Measurements from ENCODE around the gene HIVEP3. TPM values are rescaled to one million over a fixed set of nuclear protein-coding genes. Genes with fewer than 3 reads are reported as not detected.

Gene HIVEP3
- total and polyA plus RNA-seq, 2 experiments from 2014 or later = 0.57 to 5.9 TPM

GRCh38 chr1:41907446-41907845, 11.3 kb downstream of the HIVEP3 start:
- Histone ChIP-seq H3K4me3 (no peak overlapping the region), H3K4me2 (no peak overlapping the region), H4K20me1 (ENCODE audit: insufficient read depth, poor library complexity, severe bottlenecking) (no peaks in the 10 kb centered on the region), H3K27me3 (no peaks in the 10 kb centered on the region), H2AFZ (no peak overlapping the region), H3K27ac (no peak overlapping the region), H3K36me3 (replicated peaks; ENCODE audit: insufficient read depth, low read depth) (no peaks in the 10 kb centered on the region), H3K9me3 (ENCODE audit: low read depth) (no peaks in the 10 kb centered on the region), H3K9me2 (replicated peaks; ENCODE audit: insufficient read depth) (no peaks in the 10 kb centered on the region), H3K79me2 (no peaks in the 10 kb centered on the region), H3K4me1 (ENCODE audit: insufficient read depth) (no peaks in the 10 kb centered on the region)
- WGBS (ENCODE audit: low lambda C conversion rate, missing lambda C conversion rate) = 92% methylated on average over 8 of the region's 8 CpGs
- TF ChIP-seq, protein P1, sequence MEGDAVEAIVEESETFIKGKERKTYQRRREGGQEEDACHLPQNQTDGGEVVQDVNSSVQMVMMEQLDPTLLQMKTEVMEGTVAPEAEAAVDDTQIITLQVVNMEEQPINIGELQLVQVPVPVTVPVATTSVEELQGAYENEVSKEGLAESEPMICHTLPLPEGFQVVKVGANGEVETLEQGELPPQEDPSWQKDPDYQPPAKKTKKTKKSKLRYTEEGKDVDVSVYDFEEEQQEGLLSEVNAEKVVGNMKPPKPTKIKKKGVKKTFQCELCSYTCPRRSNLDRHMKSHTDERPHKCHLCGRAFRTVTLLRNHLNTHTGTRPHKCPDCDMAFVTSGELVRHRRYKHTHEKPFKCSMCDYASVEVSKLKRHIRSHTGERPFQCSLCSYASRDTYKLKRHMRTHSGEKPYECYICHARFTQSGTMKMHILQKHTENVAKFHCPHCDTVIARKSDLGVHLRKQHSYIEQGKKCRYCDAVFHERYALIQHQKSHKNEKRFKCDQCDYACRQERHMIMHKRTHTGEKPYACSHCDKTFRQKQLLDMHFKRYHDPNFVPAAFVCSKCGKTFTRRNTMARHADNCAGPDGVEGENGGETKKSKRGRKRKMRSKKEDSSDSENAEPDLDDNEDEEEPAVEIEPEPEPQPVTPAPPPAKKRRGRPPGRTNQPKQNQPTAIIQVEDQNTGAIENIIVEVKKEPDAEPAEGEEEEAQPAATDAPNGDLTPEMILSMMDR (IDR thresholded peaks at IDR 0.05; ENCODE audit: poor library complexity) = no peak
- TF ChIP-seq EZH2phosphoT487 (IDR thresholded peaks at IDR 0.05; ENCODE audit: low read depth, severe bottlenecking, unreplicated experiment) (no peak), EZH2 (IDR thresholded peaks at IDR 0.05; ENCODE audit: borderline replicate concordance) (no peak)
- DNase-seq (ENCODE audit: low spot score) = no peak

- peaks cover under 1% of the 10 kb centered on the region for H3K4me1 ChIP-seq (ENCODE audit: insufficient read depth)
- no peak overlapping the region for H3K27ac ChIP-seq
- no peak for DNase-seq (ENCODE audit: low spot score)
- 69% methylated on average over 2 of the region's 2 CpGs for WGBS (ENCODE audit: low lambda C conversion rate, missing lambda C conversion rate)
- H3K9me3 ChIP-seq (ENCODE audit: low read depth) = no peaks in the 10 kb centered on the region
- no peaks in the 10 kb centered on the region for H4K20me1 ChIP-seq (ENCODE audit: insufficient read depth, poor library complexity, severe bottlenecking)
- no peak overlapping the region for H2AFZ ChIP-seq
- TF ChIP-seq EZH2phosphoT487 (IDR thresholded peaks at IDR 0.05; ENCODE audit: low read depth, severe bottlenecking, unreplicated experiment) = no peak
- TF ChIP-seq, protein P1 (IDR thresholded peaks at IDR 0.05; ENCODE audit: poor library complexity) = no peak
- TF ChIP-seq EZH2 (IDR thresholded peaks at IDR 0.05; ENCODE audit: borderline replicate concordance) = no peak
- H3K4me3 ChIP-seq = no peak overlapping the region
- no peaks in the 10 kb centered on the region for H3K36me3 ChIP-seq (replicated peaks; ENCODE audit: insufficient read depth, low read depth)
- no peaks in the 10 kb centered on the region for H3K9me2 ChIP-seq (replicated peaks; ENCODE audit: insufficient read depth)
- no peaks in the 10 kb centered on the region for H3K79me2 ChIP-seq
- H3K27me3 ChIP-seq = no peaks in the 10 kb centered on the region
- no peak overlapping the region for H3K4me2 ChIP-seq
Observed at GRCh38 chr1:41906943-41907342, 11.8 kb downstream of the HIVEP3 start.

DNA sequence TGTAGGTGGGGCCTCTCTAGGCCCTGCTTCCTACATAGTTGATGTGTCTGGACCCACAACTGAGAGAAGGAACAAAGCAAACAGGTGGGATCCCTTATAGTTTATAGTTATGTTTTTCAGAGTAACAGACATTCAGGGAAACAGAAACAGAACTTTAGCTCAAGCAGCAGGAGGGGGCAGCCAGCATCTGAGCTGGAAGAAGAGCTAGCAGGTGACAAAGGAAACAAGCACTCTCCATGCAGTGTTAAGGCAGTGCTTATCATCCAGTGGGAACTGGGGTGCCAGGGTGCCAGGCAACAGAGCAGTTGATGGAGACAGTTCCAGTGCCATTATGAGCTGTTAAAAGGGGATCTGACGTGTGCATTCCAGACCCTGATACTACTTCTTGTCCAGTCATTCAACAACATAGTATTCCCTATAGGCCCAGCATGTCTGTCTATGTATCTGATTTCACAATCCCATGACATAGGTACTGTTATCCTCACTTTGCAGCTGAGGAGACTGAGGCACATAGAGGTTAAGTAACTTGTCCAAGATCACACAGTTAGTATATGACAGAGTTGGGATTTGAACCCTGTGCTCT, 13.5 kb downstream of the HIVEP3 start:
- Histone ChIP-seq H3K4me2 (no peak overlapping the region), H3K4me1 (ENCODE audit: insufficient read depth) (peaks cover 13% of the 10 kb centered on the region), H2AFZ (no peak overlapping the region), H3K27ac (no peak overlapping the region), H3K9me3 (ENCODE audit: low read depth) (no peaks in the 10 kb centered on the region), H3K36me3 (replicated peaks; ENCODE audit: insufficient read depth, low read depth) (no peaks in the 10 kb centered on the region), H3K4me3 (no peak overlapping the region), H3K27me3 (no peaks in the 10 kb centered on the region), H4K20me1 (ENCODE audit: insufficient read depth, poor library complexity, severe bottlenecking) (no peaks in the 10 kb centered on the region), H3K9me2 (replicated peaks; ENCODE audit: insufficient read depth) (no peaks in the 10 kb centered on the region), H3K79me2 (no peaks in the 10 kb centered on the region)
- no peak for DNase-seq (ENCODE audit: low spot score)
- no peak for TF ChIP-seq EZH2phosphoT487 (IDR thresholded peaks at IDR 0.05; ENCODE audit: low read depth, severe bottlenecking, unreplicated experiment)
- no peak for TF ChIP-seq EZH2 (IDR thresholded peaks at IDR 0.05; ENCODE audit: borderline replicate concordance)
- TF ChIP-seq, protein P1 (IDR thresholded peaks at IDR 0.05; ENCODE audit: poor library complexity) = no peak
- WGBS (ENCODE audit: low lambda C conversion rate, missing lambda C conversion rate) = 71% methylated on average over 1 of the region's 1 CpG
